BJ (cell line): ENCODE measurements around the gene STAT5B. TPM values are rescaled to one million over a fixed set of nuclear protein-coding genes. Genes with fewer than 3 reads are reported as not detected.

Experiments used
- CTCF ChIA-PET: fragments of 350-600 bp; formaldehyde crosslinking; extraction: SDS; loops from one replicate; lab custom pipeline; 2021; ENCODE audit warnings: antibody characterized with exemption, inconsistent platforms; lab: Yijun Ruan, JAX
- POLR2A ChIA-PET: fragments of 300-600 bp; sonication (Branson Sonifier 250); formaldehyde crosslinking; extraction: SDS; loops from one replicate; lab custom pipeline; 2021; ENCODE audit warnings: antibody characterized with exemption; lab: Charles Lee
- DNase-seq: peaks from one replicate; pipeline ENCODE4 v3.0.0-alpha.2; 2011; ENCODE audit warnings: low read depth
- H3K27me3 ChIP-seq: 2 replicates; pipeline ENCODE4 v1.6.0; 2011; ENCODE audit warnings: low read length; ENCODE audit not compliant: control insufficient read depth, insufficient read depth
- H3K36me3 ChIP-seq: 2 replicates; pipeline ENCODE4 v1.5.1; 2011; ENCODE audit warnings: low read length; ENCODE audit not compliant: control insufficient read depth, insufficient read depth
- H3K4me3 ChIP-seq: 2 replicates; pipeline ENCODE4 v1.5.1; 2011; ENCODE audit warnings: low read depth, mild to moderate bottlenecking, control low read depth, low read length
- CTCF ChIP-seq: IDR thresholded peaks from 2 replicates; pipeline ENCODE4 v1.5.1; 2011; ENCODE audit warnings: low read depth, mild to moderate bottlenecking, control low read depth, inconsistent platforms, low read length, moderate library complexity; ENCODE audit not compliant: insufficient read depth
- polyA plus RNA-seq: library from polyadenylated mRNA; depleted of rRNA; stranded (reverse); fragments of >200 nt; gene quantifications from 2 replicates; pipeline ENCODE4 v1.2.3, GENCODE V29; 2011

STAT5B gene
- polyA plus RNA-seq, 1 experiment: 37.2 TPM

- ChIA-PET CTCF (interaction anchor here (0.6 to 4.0 kb wide), 5 partner anchors 9 to 204 kb away, joined by 3 to 18 read pairs (median 4); no protein-coding TSS in a partner anchor), POLR2A (no interaction called here)
- no peak for TF ChIP-seq CTCF
- DNase-seq: no peak
- H3K36me3 ChIP-seq: peaks cover 24% of the 10 kb centered on the region
- no peaks in the 10 kb centered on the region for H3K27me3 ChIP-seq
- no peak overlapping the region for H3K4me3 ChIP-seq
Observed at GRCh38 chr17:42313389-42313772, 37.2 kb upstream of the STAT5B start.

GRCh38 chr17:42312285-42313130 lies 36.3 kb upstream of the STAT5B start:
- ChIA-PET CTCF (interaction anchor here (0.7 to 4.2 kb wide), 28 partner anchors 8 to 265 kb away, joined by 3 to 30 read pairs (median 4); partner anchors contain the start of genes HCRT, NAGLU and PSMC3IP), POLR2A (interaction anchor here (0.7 to 1.4 kb wide), 4 partner anchors 86 to 207 kb away, joined by 3 to 5 read pairs (median 3); no protein-coding TSS in a partner anchor)
- Histone ChIP-seq H3K27me3 (no peaks in the 10 kb centered on the region), H3K4me3 (no peak overlapping the region), H3K36me3 (peaks cover 21% of the 10 kb centered on the region)
- no peak for DNase-seq
- TF ChIP-seq CTCF: peak; percentile 77

DNA sequence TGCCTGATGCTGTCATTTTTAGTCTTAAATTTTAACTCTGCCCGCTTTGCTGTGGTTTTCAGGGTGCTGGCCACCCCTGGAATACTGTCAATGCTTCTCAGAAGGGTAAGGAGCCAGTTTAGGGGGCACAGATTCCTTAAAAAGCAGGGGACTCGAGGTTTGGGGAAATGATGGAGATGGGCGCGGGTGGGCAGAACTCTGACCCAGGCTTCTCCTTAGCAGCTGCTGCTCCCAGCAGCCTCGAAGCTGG lies 35.8 kb upstream of the STAT5B start:
- CTCF ChIA-PET: interaction anchor here (0.6 to 4.2 kb wide), 29 partner anchors 8 to 266 kb away, joined by 3 to 30 read pairs (median 4); partner anchors contain the start of genes HCRT, NAGLU and PSMC3IP
- Histone ChIP-seq H3K4me3 (no peak overlapping the region), H3K36me3 (peaks cover 19% of the 10 kb centered on the region), H3K27me3 (no peaks in the 10 kb centered on the region)
- no peak for TF ChIP-seq CTCF
- POLR2A ChIA-PET: interaction anchor here (0.7 to 1.4 kb wide), 4 partner anchors 87 to 208 kb away, joined by 3 to 5 read pairs (median 3); no protein-coding TSS in a partner anchor
- no peak for DNase-seq

GRCh38 chr17:42311240-42312034 lies 35.2 kb upstream of the STAT5B start:
- POLR2A ChIA-PET: interaction anchor here (0.6 to 1.4 kb wide), 5 partner anchors 87 to 345 kb away, joined by 3 to 5 read pairs (median 3); partner anchors contain the start of gene CNP
- CTCF ChIA-PET: interaction anchor here (0.6 to 4.2 kb wide), 30 partner anchors 8 to 266 kb away, joined by 3 to 30 read pairs (median 4); partner anchors contain the start of genes HCRT, NAGLU and PSMC3IP
- H3K4me3 ChIP-seq: no peak overlapping the region
- DNase-seq: no peak
- no peaks in the 10 kb centered on the region for H3K27me3 ChIP-seq
- H3K36me3 ChIP-seq: peaks cover 17% of the 10 kb centered on the region
- TF ChIP-seq CTCF: no peak
